ENCODE results near the gene WWC1. TPM values are rescaled to one million over a fixed set of nuclear protein-coding genes. Genes with fewer than 3 reads are reported as not detected.
"Not testable (repeated sequence)": the region's sequence is repeated elsewhere in the genome, so short reads cannot be mapped to it uniquely, and the experiment has no call there.

Gene WWC1
- total RNA-seq, 1 experiment from 2014 or later, result 108 TPM

GRCh38 chr5:168285696-168286095 lies 5.7 kb upstream of the WWC1 start:
- H3K4me1 ChIP-seq, result peaks cover 50% of the 10 kb centered on the region
- Mint-ChIP-seq H3K27me3 (ENCODE audit: insufficient read depth, unreplicated experiment) (no peaks in the 10 kb centered on the region), H3K36me3 (ENCODE audit: insufficient read depth, unreplicated experiment) (peaks cover 25% of the 10 kb centered on the region), H3K9me3 (ENCODE audit: unreplicated experiment) (peaks cover 21% of the 10 kb centered on the region), H3K27ac (ENCODE audit: unreplicated experiment) (no peak overlapping the region), H3K4me1 (ENCODE audit: low read depth, unreplicated experiment) (peaks cover 58% of the 10 kb centered on the region), H3K4me3 (ENCODE audit: unreplicated experiment) (no peak overlapping the region)
- 0 out of 2 replicates have a peak, but pooled peaks cover 4% of the 10 kb centered on the region for H3K9me3 ChIP-seq
- CTCF ChIA-PET, result no interaction called here
- no TSS peak for BruUV-seq (replicated peaks)
- H3K27me3 ChIP-seq (replicated peaks; ENCODE audit: control insufficient read depth, insufficient read depth, low read length), result no peaks in the 10 kb centered on the region
- TF ChIP-seq, protein P1, sequence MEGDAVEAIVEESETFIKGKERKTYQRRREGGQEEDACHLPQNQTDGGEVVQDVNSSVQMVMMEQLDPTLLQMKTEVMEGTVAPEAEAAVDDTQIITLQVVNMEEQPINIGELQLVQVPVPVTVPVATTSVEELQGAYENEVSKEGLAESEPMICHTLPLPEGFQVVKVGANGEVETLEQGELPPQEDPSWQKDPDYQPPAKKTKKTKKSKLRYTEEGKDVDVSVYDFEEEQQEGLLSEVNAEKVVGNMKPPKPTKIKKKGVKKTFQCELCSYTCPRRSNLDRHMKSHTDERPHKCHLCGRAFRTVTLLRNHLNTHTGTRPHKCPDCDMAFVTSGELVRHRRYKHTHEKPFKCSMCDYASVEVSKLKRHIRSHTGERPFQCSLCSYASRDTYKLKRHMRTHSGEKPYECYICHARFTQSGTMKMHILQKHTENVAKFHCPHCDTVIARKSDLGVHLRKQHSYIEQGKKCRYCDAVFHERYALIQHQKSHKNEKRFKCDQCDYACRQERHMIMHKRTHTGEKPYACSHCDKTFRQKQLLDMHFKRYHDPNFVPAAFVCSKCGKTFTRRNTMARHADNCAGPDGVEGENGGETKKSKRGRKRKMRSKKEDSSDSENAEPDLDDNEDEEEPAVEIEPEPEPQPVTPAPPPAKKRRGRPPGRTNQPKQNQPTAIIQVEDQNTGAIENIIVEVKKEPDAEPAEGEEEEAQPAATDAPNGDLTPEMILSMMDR (IDR thresholded peaks at IDR 0.05; ENCODE audit: insufficient read depth in 1 of 2, low read depth in 1 of 2, low read length in 1 of 2, severe bottlenecking in 1 of 2, unreplicated experiment in 1 of 2), result no peak
- intact Hi-C loops (cut with micrococcal nuclease; ENCODE audit: unreplicated experiment), result no loop called here
- POLR2A ChIA-PET, result no interaction called here
- no peak overlapping the region for H3K4me3 ChIP-seq (ENCODE audit: low read depth, low read length)
- H3K36me3 ChIP-seq (ENCODE audit: control insufficient read depth, insufficient read depth, low read length), result no peaks in the 10 kb centered on the region
- DNase-seq, result no peak

DNA sequence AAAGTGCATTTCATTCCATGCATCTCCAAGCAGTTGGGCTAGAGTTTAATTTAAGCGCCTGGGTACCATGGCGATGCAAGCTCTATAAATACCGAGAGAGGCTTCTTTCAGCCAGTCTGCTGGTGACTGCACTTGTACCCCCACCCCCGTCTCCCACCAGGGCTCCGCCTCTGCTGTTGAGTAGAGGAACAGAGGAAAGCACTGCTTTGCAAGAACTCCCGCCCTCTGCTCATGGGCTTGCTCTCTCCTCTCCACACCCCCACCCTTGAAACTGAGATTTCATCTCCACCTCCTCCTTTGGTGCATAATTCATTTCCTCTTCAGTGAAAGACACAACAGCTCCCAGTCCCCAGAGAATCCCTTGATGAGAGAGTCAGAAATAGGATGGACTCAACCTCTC lies 5.1 kb upstream of the WWC1 start:
- CTCF ChIA-PET, result no interaction called here
- H3K36me3 ChIP-seq (ENCODE audit: control insufficient read depth, insufficient read depth, low read length), result no peaks in the 10 kb centered on the region
- H3K36me3 Mint-ChIP-seq (ENCODE audit: insufficient read depth, unreplicated experiment), result peaks cover 32% of the 10 kb centered on the region
- POLR2A ChIA-PET, result interaction anchor here (1.0 kb wide), 1 partner anchor 16 kb away, joined by 4 read pairs; no protein-coding TSS in a partner anchor
- TF ChIP-seq, protein P1 (IDR thresholded peaks at IDR 0.05; ENCODE audit: insufficient read depth in 1 of 2, low read depth in 1 of 2, low read length in 1 of 2, severe bottlenecking in 1 of 2, unreplicated experiment in 1 of 2), result no peak
- 0 out of 2 replicates have a peak, but pooled peaks cover 4% of the 10 kb centered on the region for H3K9me3 ChIP-seq
- H3K4me1 Mint-ChIP-seq (ENCODE audit: low read depth, unreplicated experiment), result peaks cover 58% of the 10 kb centered on the region
- H3K4me1 ChIP-seq, result peaks cover 52% of the 10 kb centered on the region
- no peak overlapping the region for H3K27ac Mint-ChIP-seq (ENCODE audit: unreplicated experiment)
- H3K4me3 ChIP-seq (ENCODE audit: low read depth, low read length), result no peak overlapping the region
- H3K9me3 Mint-ChIP-seq (ENCODE audit: unreplicated experiment), result peaks cover 21% of the 10 kb centered on the region
- BruUV-seq (replicated peaks), result no TSS peak
- no peak for DNase-seq
- H3K27me3 ChIP-seq (replicated peaks; ENCODE audit: control insufficient read depth, insufficient read depth, low read length), result no peaks in the 10 kb centered on the region
- intact Hi-C loops (cut with micrococcal nuclease; ENCODE audit: unreplicated experiment), result no loop called here
- H3K4me3 Mint-ChIP-seq (ENCODE audit: unreplicated experiment), result no peak overlapping the region
- H3K27me3 Mint-ChIP-seq (ENCODE audit: insufficient read depth, unreplicated experiment), result no peaks in the 10 kb centered on the region

DNA sequence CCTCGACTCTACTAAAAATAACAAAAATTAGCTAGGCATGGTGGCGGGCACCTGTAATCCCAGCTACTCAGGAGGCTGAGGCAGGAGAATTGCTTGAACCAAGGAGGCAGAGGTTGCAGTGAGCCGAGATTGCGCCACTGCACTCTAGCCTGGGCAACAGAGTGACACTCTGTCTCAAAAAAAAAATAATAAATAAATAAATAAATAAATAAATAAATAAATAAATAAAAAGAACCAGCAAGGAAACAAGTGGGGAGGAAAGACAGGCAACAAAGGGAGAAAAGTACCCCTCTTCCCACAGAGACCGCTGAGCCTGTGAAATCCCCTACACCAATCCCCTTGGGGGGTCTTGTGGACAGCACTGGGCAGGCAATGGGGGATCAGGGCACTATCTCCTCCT lies 4.6 kb upstream of the WWC1 start:
- Mint-ChIP-seq H3K9me3 (ENCODE audit: unreplicated experiment) (peaks cover 21% of the 10 kb centered on the region), H3K36me3 (ENCODE audit: insufficient read depth, unreplicated experiment) (peaks cover 34% of the 10 kb centered on the region), H3K27ac (ENCODE audit: unreplicated experiment) (peak overlapping the region; percentile 95), H3K4me1 (ENCODE audit: low read depth, unreplicated experiment) (peaks cover 55% of the 10 kb centered on the region)
- H3K4me3 ChIP-seq (ENCODE audit: low read depth, low read length); H3K36me3 ChIP-seq (ENCODE audit: control insufficient read depth, insufficient read depth, low read length); BruUV-seq (replicated peaks); CTCF ChIA-PET; H3K27me3 Mint-ChIP-seq (ENCODE audit: insufficient read depth, unreplicated experiment); DNase-seq; H3K4me3 Mint-ChIP-seq (ENCODE audit: unreplicated experiment); H3K9me3 ChIP-seq; intact Hi-C loops (cut with micrococcal nuclease; ENCODE audit: unreplicated experiment); H3K27me3 ChIP-seq (replicated peaks; ENCODE audit: control insufficient read depth, insufficient read depth, low read length): not testable (repeated sequence)
- POLR2A ChIA-PET, result interaction anchor here (1.0 kb wide), 1 partner anchor 17 kb away, joined by 4 read pairs; no protein-coding TSS in a partner anchor
- peaks cover 49% of the 10 kb centered on the region for H3K4me1 ChIP-seq

- ChIA-PET CTCF (no interaction called here), POLR2A (no interaction called here)
- peaks cover 21% of the 10 kb centered on the region for H3K9me3 Mint-ChIP-seq (ENCODE audit: unreplicated experiment)
- H3K36me3 ChIP-seq (ENCODE audit: control insufficient read depth, insufficient read depth, low read length), result no peaks in the 10 kb centered on the region
- H3K27me3 Mint-ChIP-seq (ENCODE audit: insufficient read depth, unreplicated experiment), result no peaks in the 10 kb centered on the region
- intact Hi-C loops (cut with micrococcal nuclease; ENCODE audit: unreplicated experiment), result no loop called here
- peaks cover 34% of the 10 kb centered on the region for H3K36me3 Mint-ChIP-seq (ENCODE audit: insufficient read depth, unreplicated experiment)
- peaks cover 44% of the 10 kb centered on the region for H3K4me1 ChIP-seq
- H3K9me3 ChIP-seq, result 0 out of 2 replicates have a peak, but pooled peaks cover 4% of the 10 kb centered on the region
- TF ChIP-seq, protein P1 (IDR thresholded peaks at IDR 0.05; ENCODE audit: insufficient read depth in 1 of 2, low read depth in 1 of 2, low read length in 1 of 2, severe bottlenecking in 1 of 2, unreplicated experiment in 1 of 2), result no peak
- H3K27me3 ChIP-seq (replicated peaks; ENCODE audit: control insufficient read depth, insufficient read depth, low read length), result no peaks in the 10 kb centered on the region
- peak overlapping the region; percentile 96 for H3K4me3 Mint-ChIP-seq (ENCODE audit: unreplicated experiment)
- no peak overlapping the region for H3K4me3 ChIP-seq (ENCODE audit: low read depth, low read length)
- peak overlapping the region; percentile 95 for H3K27ac Mint-ChIP-seq (ENCODE audit: unreplicated experiment)
- DNase-seq, result no peak
- BruUV-seq (replicated peaks), result no TSS peak
- peaks cover 50% of the 10 kb centered on the region for H3K4me1 Mint-ChIP-seq (ENCODE audit: low read depth, unreplicated experiment)
Observed at GRCh38 chr5:168287362-168287761, 4.1 kb upstream of the WWC1 start.

Data from Caco-2 (cell line).